NCI-H1436 (cell line): ENCODE data around the gene ZNF784.

Experiments
- DNase-seq: peaks from one replicate; lab custom pipeline; 2025; lab: John Stamatoyannopoulos, UW

ZNF784 gene, protein sequence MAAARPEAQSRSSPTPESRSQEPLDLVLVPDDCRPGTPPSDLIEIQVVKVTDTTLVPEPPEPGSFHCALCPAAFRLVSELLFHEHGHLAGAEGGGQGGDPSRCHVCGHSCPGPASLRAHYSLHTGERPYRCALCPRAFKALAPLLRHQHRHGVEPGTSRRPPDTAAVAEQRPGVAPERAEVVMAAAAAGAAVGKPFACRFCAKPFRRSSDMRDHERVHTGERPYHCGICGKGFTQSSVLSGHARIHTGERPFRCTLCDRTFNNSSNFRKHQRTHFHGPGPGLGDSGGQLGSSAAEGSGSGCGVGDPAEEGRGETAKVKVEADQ

DNA sequence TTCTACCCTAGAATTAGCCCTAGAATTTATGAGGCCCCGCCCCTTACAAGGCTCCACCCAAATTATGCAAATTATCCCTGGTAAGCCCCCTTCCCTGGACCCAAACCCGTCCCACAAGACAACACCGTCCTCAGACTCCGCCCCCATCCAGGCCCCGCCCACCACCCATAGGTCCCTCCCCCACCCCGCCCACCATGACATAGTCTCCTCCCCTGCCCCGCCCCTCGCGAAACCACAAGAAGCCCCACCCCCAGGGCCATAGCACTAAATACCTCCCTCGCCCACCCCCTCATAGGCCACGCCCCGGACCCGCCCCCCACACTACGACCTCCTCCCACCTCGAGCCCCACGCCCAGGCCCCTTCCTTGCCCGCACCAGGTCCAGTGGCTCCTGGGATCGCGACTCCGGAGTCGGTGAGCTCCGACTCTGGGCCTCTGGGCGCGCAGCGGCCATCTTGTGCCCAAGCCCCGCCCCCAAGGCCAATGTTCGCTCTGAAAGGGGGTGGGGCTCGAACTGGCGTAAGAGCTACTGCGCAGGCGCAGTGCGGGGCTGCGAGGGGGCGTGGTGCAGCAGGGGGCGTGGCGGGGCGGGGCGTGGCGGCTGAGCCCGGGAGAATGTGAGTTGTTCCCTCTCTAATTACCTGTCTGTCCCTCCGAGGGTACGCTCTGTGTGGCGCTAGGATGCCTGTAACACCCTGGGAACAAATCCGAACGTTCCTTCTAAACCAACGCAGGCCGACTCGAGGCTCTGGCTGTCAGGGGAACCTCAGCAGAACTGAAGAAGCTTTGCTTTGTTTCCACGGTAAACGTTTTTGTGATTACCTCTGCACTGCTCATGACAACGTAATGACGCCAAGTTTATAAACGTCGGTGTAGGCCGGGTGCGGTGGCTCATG, at the start of gene ZNF784:
Gene ZNF784, minus strand, starts transcription at position 458 of the 895 bp plus-strand sequence. Its CDS starts 5 bp downstream, at position 453.
- DNase-seq, result peak; percentile 98

- DNase-seq, result no peak
These were observed 49.5 kb upstream of the ZNF784 start for GRCh38 chr19:55673889-55674288.

GRCh38 chr19:55673465-55673864, 49.1 kb upstream of the ZNF784 start:
- no peak for DNase-seq

DNA sequence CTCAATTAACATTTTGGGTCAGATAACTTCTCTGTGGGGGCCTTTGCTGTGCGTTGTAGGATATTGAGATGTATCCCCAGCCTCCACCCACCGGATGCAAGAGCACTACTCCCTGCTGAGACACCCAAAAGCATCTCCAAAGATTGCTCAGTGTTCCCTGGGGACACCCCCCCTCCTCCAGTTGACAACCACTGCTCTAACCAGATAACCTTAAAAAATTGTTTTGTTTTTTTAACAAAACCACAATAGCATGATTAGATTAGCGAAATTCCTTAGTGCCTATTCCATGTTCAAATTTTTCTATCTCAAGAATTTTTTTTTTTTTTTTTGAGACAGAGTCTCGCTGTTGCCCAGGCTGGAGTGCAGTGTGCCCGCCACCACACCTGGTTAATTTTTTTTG, 48.1 kb upstream of the ZNF784 start:
- no peak for DNase-seq

GRCh38 chr19:55671054-55671378, 46.6 kb upstream of the ZNF784 start:
- DNase-seq, result no peak

DNA sequence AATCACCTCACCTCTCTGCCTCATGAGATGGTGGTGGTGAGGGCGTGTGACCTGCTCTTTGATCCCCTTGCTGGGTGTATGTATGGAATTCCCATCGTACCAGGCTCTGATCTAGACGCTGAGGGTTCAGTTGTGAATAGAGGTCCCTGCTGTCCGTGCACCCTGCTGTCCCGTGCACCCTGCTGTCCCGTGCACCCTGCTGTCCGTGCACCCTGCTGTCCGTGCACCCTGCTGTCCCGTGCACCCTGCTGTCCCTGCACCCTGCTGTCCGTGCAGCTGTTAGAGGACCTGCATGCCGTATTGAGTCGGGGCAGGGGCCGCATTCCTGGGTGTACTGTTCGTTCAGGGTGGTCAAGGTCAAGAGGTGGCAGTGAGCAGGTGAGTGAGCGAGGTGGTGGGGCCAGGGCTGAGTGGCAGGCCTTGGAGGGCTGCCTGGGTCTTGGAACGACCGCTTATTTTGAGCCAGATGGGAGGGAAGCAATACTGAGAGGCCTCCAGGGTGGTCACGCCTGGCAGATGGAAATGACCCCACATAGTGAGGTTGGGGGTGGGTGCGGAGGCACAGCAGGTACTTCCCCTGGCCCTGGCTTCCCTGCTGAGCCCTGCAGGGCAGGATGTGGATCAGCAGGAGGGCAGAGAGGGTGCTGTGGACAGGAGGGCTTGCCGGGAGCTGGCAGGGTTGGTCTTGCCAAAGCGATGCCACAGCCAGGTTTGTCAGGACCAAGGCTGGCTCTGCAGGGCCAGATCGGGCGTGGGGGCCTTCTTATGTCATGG, 46.1 kb upstream of the ZNF784 start:
- DNase-seq, result no peak

DNA sequence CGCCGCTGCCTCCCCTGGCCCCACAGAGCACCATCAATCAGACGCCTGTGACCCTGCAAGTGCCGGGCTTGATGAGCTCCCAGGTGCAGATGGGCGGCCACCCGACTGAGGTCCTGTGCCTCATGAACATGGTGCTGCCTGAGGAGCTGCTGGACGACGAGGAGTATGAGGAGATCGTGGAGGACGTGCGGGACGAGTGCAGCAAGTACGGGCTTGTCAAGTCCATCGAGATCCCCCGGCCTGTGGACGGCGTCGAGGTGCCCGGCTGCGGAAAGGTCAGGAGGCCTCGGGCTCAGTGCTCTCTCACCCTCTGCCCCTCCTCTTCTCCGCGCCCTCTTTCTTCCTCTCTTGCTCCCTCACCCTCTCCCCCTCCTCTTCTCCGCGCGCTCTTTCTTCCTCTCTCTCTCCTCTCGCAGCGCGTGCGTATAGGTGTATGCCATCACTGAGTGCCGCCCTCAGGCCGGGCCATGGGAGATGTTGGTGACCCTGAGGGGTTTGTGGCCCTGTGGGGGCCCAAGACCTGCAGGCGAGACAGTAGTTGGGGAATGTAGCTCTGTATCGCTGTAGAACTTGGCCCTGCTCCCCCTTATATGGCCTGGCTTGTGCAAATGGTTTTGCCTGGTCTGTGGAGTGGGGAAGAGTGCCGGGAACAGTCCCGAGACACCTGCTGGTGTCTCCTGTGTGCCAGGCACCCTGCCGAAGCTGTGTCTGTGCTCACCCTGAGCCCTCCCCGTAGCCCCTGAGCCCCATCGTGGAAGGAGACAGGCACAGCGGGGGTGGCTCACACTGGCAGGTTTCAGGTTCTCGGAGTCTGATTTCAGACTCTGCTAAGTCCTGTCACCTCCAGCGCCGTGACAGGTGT, 45.3 kb upstream of the ZNF784 start:
- no peak for DNase-seq

GRCh38 chr19:55668603-55669348, 44.4 kb upstream of the ZNF784 start:
- DNase-seq, result no peak

- DNase-seq, result no peak
These were observed 43.6 kb upstream of the ZNF784 start for GRCh38 chr19:55667958-55668357.

- no peak for DNase-seq
These were observed 43.1 kb upstream of the ZNF784 start for GRCh38 chr19:55667511-55667910.

- DNase-seq, result no peak
These were observed 42.6 kb upstream of the ZNF784 start for GRCh38 chr19:55667006-55667381.

DNA sequence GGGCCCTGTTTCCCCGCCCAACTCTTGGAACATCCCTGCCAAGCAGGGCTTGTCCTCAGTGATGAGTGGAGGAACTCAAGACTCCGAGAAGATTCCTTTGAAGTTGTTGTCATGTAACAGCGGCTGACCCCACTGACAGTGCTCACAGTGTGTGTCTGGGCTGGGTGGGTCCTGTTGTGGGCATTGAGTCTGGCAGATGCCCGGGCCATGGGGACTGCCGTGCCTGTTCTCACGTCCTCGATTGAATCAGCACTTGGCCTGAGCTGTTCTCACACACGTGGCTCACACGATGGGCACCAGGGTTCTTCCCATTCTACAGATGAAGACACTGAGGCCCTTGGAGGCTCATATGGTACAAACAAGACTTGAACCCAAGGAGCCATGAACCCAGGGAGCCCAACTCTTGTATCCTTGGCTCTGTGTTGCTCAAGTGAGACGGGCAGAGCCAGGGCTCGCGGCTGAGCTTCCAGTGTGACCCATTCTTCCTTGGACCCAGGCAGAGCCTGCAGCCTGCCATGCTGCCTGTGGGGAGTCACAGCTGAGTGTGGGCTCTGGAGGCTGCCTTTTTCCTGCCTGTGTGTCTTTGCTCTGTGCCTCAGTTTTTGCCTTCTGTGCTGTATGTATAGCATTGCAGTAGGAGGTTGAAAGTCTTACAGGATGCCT, 42.1 kb upstream of the ZNF784 start:
- no peak for DNase-seq

- no peak for DNase-seq
These were observed 39.6 kb upstream of the ZNF784 start for GRCh38 chr19:55663846-55664536.

GRCh38 chr19:55661826-55662225, 37.5 kb upstream of the ZNF784 start:
- no peak for DNase-seq

- DNase-seq, result no peak
These were observed 36.6 kb upstream of the ZNF784 start for GRCh38 chr19:55660991-55661390.

- no peak for DNase-seq
These were observed 36.0 kb upstream of the ZNF784 start for GRCh38 chr19:55660404-55660803.

DNA sequence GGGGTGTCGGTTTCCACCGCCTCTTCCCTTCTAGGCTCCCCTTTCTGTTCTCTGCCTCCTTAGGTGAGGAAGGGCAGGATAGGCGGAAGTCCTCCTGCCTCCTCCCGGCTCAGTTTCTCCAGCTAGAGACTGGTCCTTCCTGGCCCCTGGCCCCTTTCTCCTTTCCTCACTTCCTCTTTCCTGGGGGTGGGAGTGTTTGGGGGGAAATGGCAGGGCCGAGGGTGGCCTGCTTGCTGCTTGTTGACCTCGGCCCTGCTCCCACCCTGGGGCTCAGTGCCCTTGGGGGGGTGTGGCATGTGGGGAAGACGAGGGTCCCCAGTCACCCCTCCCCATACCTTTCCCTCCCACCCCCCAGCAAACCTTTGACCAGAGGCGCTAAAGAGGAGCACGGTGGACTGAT, 35.5 kb upstream of the ZNF784 start:
- DNase-seq, result no peak

DNA sequence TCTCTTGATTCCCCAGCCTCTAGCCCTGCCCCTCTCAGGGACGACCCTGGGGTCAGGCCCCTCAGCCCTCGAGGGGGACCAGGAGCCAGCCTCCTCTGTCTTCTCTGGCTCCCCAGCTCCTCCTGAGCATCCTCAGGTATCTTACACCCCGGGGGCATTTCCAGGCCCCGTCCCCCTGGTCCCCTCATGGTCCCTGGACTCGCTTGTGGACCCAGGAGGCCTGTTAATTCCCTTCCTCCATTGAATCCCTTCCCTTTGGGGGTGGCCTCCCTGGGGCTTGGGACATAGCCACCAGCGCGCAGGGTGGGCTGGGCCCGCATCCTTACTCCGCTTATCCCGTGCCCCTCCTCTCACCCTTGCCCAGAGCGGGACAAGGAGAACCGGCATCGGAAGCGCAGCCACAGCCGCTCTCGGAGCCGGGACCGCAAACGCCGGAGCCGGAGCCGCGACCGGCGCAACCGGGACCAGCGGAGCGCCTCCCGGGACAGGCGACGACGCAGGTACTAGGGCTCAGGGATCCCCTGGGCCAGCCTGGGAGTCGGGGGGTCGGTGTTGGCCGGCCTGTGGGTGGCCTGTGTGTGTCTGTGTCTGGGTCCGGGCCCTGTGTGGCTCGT, 34.6 kb upstream of the ZNF784 start:
- no peak for DNase-seq

DNA sequence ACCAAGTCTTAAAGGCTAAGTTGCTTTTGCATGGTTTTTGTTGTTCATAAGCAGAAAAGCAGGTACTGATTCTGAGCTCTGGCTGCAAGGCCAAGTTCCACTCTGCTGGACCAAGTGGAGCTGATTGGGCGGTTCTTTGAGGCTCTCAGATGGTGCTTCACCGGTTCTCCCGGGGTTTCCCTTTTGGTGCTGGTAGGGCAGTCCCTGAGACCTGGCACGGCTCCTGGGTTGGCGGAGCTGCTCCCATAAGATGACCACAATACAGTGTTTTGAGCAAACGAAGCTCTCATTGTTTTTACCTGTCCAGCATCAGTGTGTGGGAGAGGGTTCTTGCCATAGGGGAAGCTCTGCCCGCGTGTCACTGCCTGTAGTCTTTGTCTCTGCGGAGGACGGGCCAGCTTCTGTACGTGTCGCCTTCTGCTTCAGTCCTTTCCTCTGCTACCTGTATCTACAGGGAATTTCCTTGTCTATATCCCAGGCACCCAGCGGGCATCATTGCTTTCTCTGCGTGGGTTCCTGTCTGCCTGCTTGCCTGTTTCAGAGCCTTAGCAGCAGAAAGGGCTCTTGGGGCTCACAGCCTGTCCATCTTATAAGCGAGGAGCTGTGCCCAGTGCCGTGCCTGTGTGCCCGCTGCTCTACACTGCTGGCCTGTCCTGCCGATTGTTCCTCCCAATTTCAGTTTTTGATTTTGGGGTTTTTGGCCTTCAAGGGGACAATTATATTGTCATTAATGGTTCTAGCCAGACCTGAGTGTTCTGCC, 32.8 kb upstream of the ZNF784 start:
- DNase-seq, result no peak
